ENCODE measurements around the gene ARRB1.

DNA sequence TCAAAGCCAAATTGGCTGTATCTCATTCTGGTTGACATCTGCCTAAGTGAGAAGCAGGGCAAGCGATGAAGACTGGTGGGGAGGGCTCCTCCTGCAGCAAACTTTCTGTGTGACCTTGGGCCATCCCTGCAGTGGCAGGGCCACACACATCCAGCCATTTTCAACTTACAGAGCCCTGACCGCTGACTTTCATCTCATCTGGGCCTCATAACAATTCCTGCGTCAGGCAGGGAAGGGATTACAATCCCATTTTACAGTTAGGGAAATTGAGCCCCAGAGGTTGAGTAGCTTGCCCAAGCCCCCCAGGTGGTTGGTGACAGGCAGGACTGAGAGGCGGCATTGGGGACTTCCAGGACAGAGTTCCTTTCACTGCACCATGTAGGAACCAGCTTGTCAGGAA, 89.0 kb downstream of the ARRB1 start:
- no peak for TF ChIP-seq KDM1A (IDR thresholded peaks at IDR 0.05; ENCODE audit: low read depth)
- TF ChIP-seq ESRRA (IDR thresholded peaks at IDR 0.05; ENCODE audit: borderline replicate concordance, low read length): no peak

All from A549 (cell line).